Activated gamma-delta T cell treated with anti-CD3 and anti-CD28 coated beads, Interleukin-2, amount 50 U/mL, for 16 hours (primary cell): Measurements from ENCODE around the gene CSTB.

Source experiments
- DNase-seq: peaks from one replicate; pipeline ENCODE4 v3.0.0-alpha.2; 2020; ENCODE audit warnings: low read depth

The CSTB gene

GRCh38 chr21:43749651-43750262, 26.4 kb downstream of the CSTB start:
- DNase-seq, result no peak

- no peak for DNase-seq
Observed at GRCh38 chr21:43748622-43749021, 27.5 kb downstream of the CSTB start.

- DNase-seq, result no peak
Observed at GRCh38 chr21:43745772-43746517, 30.2 kb downstream of the CSTB start.

GRCh38 chr21:43744725-43745124, 31.4 kb downstream of the CSTB start:
- DNase-seq, result no peak

GRCh38 chr21:43743947-43744346, 32.2 kb downstream of the CSTB start:
- DNase-seq, result no peak

GRCh38 chr21:43741423-43742096, 34.5 kb downstream of the CSTB start:
- DNase-seq, result no peak

- DNase-seq, result no peak
Observed at GRCh38 chr21:43740497-43741156, 35.5 kb downstream of the CSTB start.

- no peak for DNase-seq
Observed at GRCh38 chr21:43739621-43740435, 36.3 kb downstream of the CSTB start.

GRCh38 chr21:43737158-43737950, 38.8 kb downstream of the CSTB start:
- DNase-seq, result no peak

GRCh38 chr21:43736224-43736883, 39.8 kb downstream of the CSTB start:
- no peak for DNase-seq

- DNase-seq, result no peak
Observed at GRCh38 chr21:43735236-43736091, 40.6 kb downstream of the CSTB start.

- no peak for DNase-seq
Observed at GRCh38 chr21:43734928-43735229, 41.2 kb downstream of the CSTB start.

- no peak for DNase-seq
Observed at GRCh38 chr21:43734131-43734927, 41.8 kb downstream of the CSTB start.

- no peak for DNase-seq
Observed at GRCh38 chr21:43733529-43734071, 42.5 kb downstream of the CSTB start.

- DNase-seq, result no peak
Observed at GRCh38 chr21:43733060-43733459, 43.0 kb downstream of the CSTB start.

GRCh38 chr21:43731891-43732711, 44.0 kb downstream of the CSTB start:
- DNase-seq, result no peak

GRCh38 chr21:43731476-43731875, 44.6 kb downstream of the CSTB start:
- DNase-seq, result no peak
